ENCODE results near the gene KDM6B.
A peak's percentile ranks its signal among the peaks of the same experiment; 100 is the strongest.
"Not testable (repeated sequence)": the region's sequence is repeated elsewhere in the genome, so short reads cannot be mapped to it uniquely, and the experiment has no call there.

The KDM6B gene

GRCh38 chr17:7833795-7834541 lies at the start of gene KDM6B:
TSS of gene KDM6B (plus strand) at chr17:7834217. CDS start at chr17:7845555, 11,338 bp downstream.
- DNase-seq: peak; percentile 83

GRCh38 chr17:7786866-7787265 lies 47.2 kb upstream of the KDM6B start:
- DNase-seq: no peak

GRCh38 chr17:7789131-7789530 lies 44.9 kb upstream of the KDM6B start:
- DNase-seq: no peak

- DNase-seq: no peak
Measured at GRCh38 chr17:7790150-7790549, 43.9 kb upstream of the KDM6B start.

- no peak for DNase-seq
Measured at GRCh38 chr17:7792611-7793010, 41.4 kb upstream of the KDM6B start.

- no peak for DNase-seq
Measured at GRCh38 chr17:7794075-7794663, 39.8 kb upstream of the KDM6B start.

GRCh38 chr17:7797976-7798375 lies 36.0 kb upstream of the KDM6B start:
- no peak for DNase-seq

GRCh38 chr17:7798839-7799238 lies 35.2 kb upstream of the KDM6B start:
- DNase-seq: no peak

- DNase-seq: no peak
Measured at GRCh38 chr17:7803981-7804380, 30.0 kb upstream of the KDM6B start.

- no peak for DNase-seq
Measured at GRCh38 chr17:7806587-7806986, 27.4 kb upstream of the KDM6B start.

- no peak for DNase-seq
Measured at GRCh38 chr17:7807206-7807605, 26.8 kb upstream of the KDM6B start.

- no peak for DNase-seq
Measured at GRCh38 chr17:7809086-7809790, 24.8 kb upstream of the KDM6B start.

GRCh38 chr17:7809791-7810343 lies 24.1 kb upstream of the KDM6B start:
- not testable (repeated sequence) for DNase-seq

- no peak for DNase-seq
Measured at GRCh38 chr17:7811251-7811650, 22.8 kb upstream of the KDM6B start.

GRCh38 chr17:7814969-7815368 lies 19.0 kb upstream of the KDM6B start:
- DNase-seq: no peak

- no peak for DNase-seq
Measured at GRCh38 chr17:7816926-7817642, 16.9 kb upstream of the KDM6B start.

GRCh38 chr17:7817643-7817964 lies 16.4 kb upstream of the KDM6B start:
- DNase-seq: no peak

- no peak for DNase-seq
Measured at GRCh38 chr17:7818026-7818425, 16.0 kb upstream of the KDM6B start.

GRCh38 chr17:7818746-7819645 lies 15.0 kb upstream of the KDM6B start:
- no peak for DNase-seq

GRCh38 chr17:7820231-7820630 lies 13.8 kb upstream of the KDM6B start:
- DNase-seq: no peak

- DNase-seq: no peak
Measured at GRCh38 chr17:7822126-7822525, 11.9 kb upstream of the KDM6B start.

GRCh38 chr17:7823581-7824001 lies 10.4 kb upstream of the KDM6B start:
- no peak for DNase-seq

All from stimulated activated CD4-positive, alpha-beta T cell treated with anti-CD3 and anti-CD28 coated beads, Interleukin-12 subunit alpha, Interleukin-12 subunit beta, amount 100 ng/mL, for 4 hours (primary cell).